ENCODE measurements around the gene RRAGD.
A peak's percentile ranks its signal among the peaks of the same experiment; 100 is the strongest.

The RRAGD gene

GRCh38 chr6:89355511-89356194 lies 56.4 kb downstream of the RRAGD start:
- Histone ChIP-seq H3K4me1 (no peaks in the 10 kb centered on the region), H3K27me3 (no peaks in the 10 kb centered on the region), H3K4me3 (ENCODE audit: low read depth, low read length) (no peak overlapping the region), H3K36me3 (no peaks in the 10 kb centered on the region; the same call in 1 of the 2 replicates), H3K9me3 (no peaks in the 10 kb centered on the region)
- no peak for TF ChIP-seq CTCF (IDR thresholded peaks at IDR 0.05; ENCODE audit: low read depth, low read length)
- no peak for DNase-seq

GRCh38 chr6:89353702-89354392 lies 58.2 kb downstream of the RRAGD start:
- DNase-seq: no peak

GRCh38 chr6:89353118-89353556 lies 58.9 kb downstream of the RRAGD start:
- no peak for DNase-seq
- TF ChIP-seq CTCF (IDR thresholded peaks at IDR 0.05; ENCODE audit: low read depth, low read length): no peak
- no peaks in the 10 kb centered on the region for H3K9me3 ChIP-seq
- peak overlapping the region; percentile 93 for H3K4me3 ChIP-seq (ENCODE audit: low read depth, low read length)
- H3K36me3 ChIP-seq: no peaks in the 10 kb centered on the region
- peaks cover 3% of the 10 kb centered on the region; the same call in 1 of the 2 replicates for H3K4me1 ChIP-seq
- no peaks in the 10 kb centered on the region for H3K27me3 ChIP-seq

More at GRCh38 chr6:89353702-89354392, 58.2 kb downstream of the RRAGD start:
- H3K4me1 ChIP-seq: no peaks in the 10 kb centered on the region
- no peaks in the 10 kb centered on the region for H3K36me3 ChIP-seq
- no peak for TF ChIP-seq CTCF (IDR thresholded peaks at IDR 0.05; ENCODE audit: low read depth, low read length)
- H3K4me3 ChIP-seq (ENCODE audit: low read depth, low read length): no peak overlapping the region
- H3K9me3 ChIP-seq: no peaks in the 10 kb centered on the region
- no peaks in the 10 kb centered on the region for H3K27me3 ChIP-seq

- peak; percentile 93 for DNase-seq
- Histone ChIP-seq H3K27me3 (no peaks in the 10 kb centered on the region), H3K4me1 (peaks cover 6% of the 10 kb centered on the region), H3K36me3 (no peaks in the 10 kb centered on the region), H3K9me3 (no peaks in the 10 kb centered on the region), H3K4me3 (ENCODE audit: low read depth, low read length) (peak within 1 kb of the TSS; percentile 93)
- no peak for TF ChIP-seq CTCF (IDR thresholded peaks at IDR 0.05; ENCODE audit: low read depth, low read length)
Observed at GRCh38 chr6:89352278-89353117, 59.6 kb downstream of the RRAGD start, which contains the start of gene UBE2J1. Gene UBE2J1, minus strand, starts transcription at chr6:89352722. Its CDS starts 153 bp downstream, at chr6:89352569.

GRCh38 chr6:89351671-89352277 lies 60.3 kb downstream of the RRAGD start:
- no peak for TF ChIP-seq CTCF (IDR thresholded peaks at IDR 0.05; ENCODE audit: low read depth, low read length)
- Histone ChIP-seq H3K27me3 (no peaks in the 10 kb centered on the region), H3K4me1 (peaks cover 6% of the 10 kb centered on the region), H3K4me3 (ENCODE audit: low read depth, low read length) (peak overlapping the region; percentile 93), H3K9me3 (no peaks in the 10 kb centered on the region), H3K36me3 (no peaks in the 10 kb centered on the region)
- DNase-seq: no peak
